Epidermal melanocyte (primary cell): ENCODE measurements around the gene CASP9.
"Not testable (repeated sequence)": the region's sequence is repeated elsewhere in the genome, so short reads cannot be mapped to it uniquely, and the experiment has no call there.

Experiments
- DNase-seq: peaks from one replicate; pipeline ENCODE4 v3.0.0; 2011; ENCODE audit warnings: low spot score; ENCODE audit not compliant: insufficient read length

Gene CASP9

GRCh38 chr1:15500184-15501178 is 23.5 kb downstream of the CASP9 start:
- no peak for DNase-seq

GRCh38 chr1:15493869-15494390 is 30.1 kb downstream of the CASP9 start:
- DNase-seq, result no peak

GRCh38 chr1:15492596-15492995 is 31.4 kb downstream of the CASP9 start:
- DNase-seq, result no peak

GRCh38 chr1:15491010-15491409 is 33.0 kb downstream of the CASP9 start:
- not testable (repeated sequence) for DNase-seq

- no peak for DNase-seq
These were observed 34.8 kb downstream of the CASP9 start for GRCh38 chr1:15489052-15489736.

GRCh38 chr1:15488371-15488770 is 35.6 kb downstream of the CASP9 start:
- DNase-seq, result no peak

- DNase-seq, result not testable (repeated sequence)
These were observed 37.0 kb downstream of the CASP9 start for GRCh38 chr1:15486844-15487610.

- DNase-seq, result no peak
These were observed 38.4 kb downstream of the CASP9 start for GRCh38 chr1:15485636-15486035.

- DNase-seq, result not testable (repeated sequence)
These were observed 39.6 kb downstream of the CASP9 start for GRCh38 chr1:15484443-15484842.

- no peak for DNase-seq
These were observed 40.0 kb downstream of the CASP9 start for GRCh38 chr1:15483971-15484370.

- not testable (repeated sequence) for DNase-seq
These were observed 41.0 kb downstream of the CASP9 start for GRCh38 chr1:15482983-15483543.

- DNase-seq, result not testable (repeated sequence)
These were observed 41.6 kb downstream of the CASP9 start for GRCh38 chr1:15482455-15482854.

- no peak for DNase-seq
These were observed 44.2 kb downstream of the CASP9 start for GRCh38 chr1:15479654-15480347.

- no peak for DNase-seq
These were observed 46.3 kb downstream of the CASP9 start for GRCh38 chr1:15477646-15478212.

GRCh38 chr1:15476927-15477326 is 47.1 kb downstream of the CASP9 start:
- DNase-seq, result no peak

GRCh38 chr1:15475752-15476314 is 48.2 kb downstream of the CASP9 start, which contains the start of gene CELA2B:
CELA2B (plus strand) TSS chr1:15476104; CDS start chr1:15476126, 22 bp downstream.
- no peak for DNase-seq

GRCh38 chr1:15472587-15472986 is 51.4 kb downstream of the CASP9 start:
- no peak for DNase-seq

- not testable (repeated sequence) for DNase-seq
These were observed 52.3 kb downstream of the CASP9 start for GRCh38 chr1:15471723-15472122.

- DNase-seq, result not testable (repeated sequence)
These were observed 52.9 kb downstream of the CASP9 start for GRCh38 chr1:15471067-15471466.
